Stimulated activated CD4-positive, alpha-beta T cell treated with anti-CD3 and anti-CD28 coated beads, Interleukin-2, amount 100 ng/mL, for 48 hours (primary cell): ENCODE measurements around the gene KIAA1328.
A peak's percentile ranks its signal among the peaks of the same experiment; 100 is the strongest.

Experiments used
- DNase-seq, 2 donors: peaks; one replicate each; pipeline ENCODE4 v3.0.0-alpha.2; 2020

The KIAA1328 gene

GRCh38 chr18:37259711-37260110 lies 430.8 kb downstream of the KIAA1328 start:
- no peak for DNase-seq

GRCh38 chr18:37260367-37261093 lies 431.6 kb downstream of the KIAA1328 start:
- DNase-seq, result no peak

- no peak for DNase-seq
Observed at GRCh38 chr18:37261246-37261840, 432.4 kb downstream of the KIAA1328 start.

- DNase-seq, result no peak
Observed at GRCh38 chr18:37261988-37262387, 433.1 kb downstream of the KIAA1328 start.

GRCh38 chr18:37264956-37265355 lies 436.0 kb downstream of the KIAA1328 start:
- no peak for DNase-seq

GRCh38 chr18:37265382-37265781 lies 436.5 kb downstream of the KIAA1328 start:
- DNase-seq, result no peak

GRCh38 chr18:37266290-37266689 lies 437.4 kb downstream of the KIAA1328 start:
- DNase-seq, result no peak

GRCh38 chr18:37270038-37270665 lies 441.2 kb downstream of the KIAA1328 start:
- DNase-seq, result peak; percentile 23 to 29

GRCh38 chr18:37270666-37271052 lies 441.7 kb downstream of the KIAA1328 start:
- DNase-seq, result no peak

GRCh38 chr18:37272226-37272625 lies 443.3 kb downstream of the KIAA1328 start:
- DNase-seq, result no peak

- no peak for DNase-seq
Observed at GRCh38 chr18:37272841-37273240, 443.9 kb downstream of the KIAA1328 start.

- no peak for DNase-seq
Observed at GRCh38 chr18:37274309-37275236, 445.6 kb downstream of the KIAA1328 start.

- no peak for DNase-seq
Observed at GRCh38 chr18:37275237-37275741, 446.4 kb downstream of the KIAA1328 start.

- no peak for DNase-seq
Observed at GRCh38 chr18:37276111-37276890, 447.4 kb downstream of the KIAA1328 start.

GRCh38 chr18:37277804-37278203 lies 448.9 kb downstream of the KIAA1328 start:
- no peak for DNase-seq
